Stimulated activated CD8-positive, alpha-beta memory T cell treated with anti-CD3 and anti-CD28 coated beads, Interleukin-15, amount 100 ng/mL, for 1 hour (primary cell): ENCODE data around the gene WNT11.
"Not testable (repeated sequence)": the region's sequence is repeated elsewhere in the genome, so short reads cannot be mapped to it uniquely, and the experiment has no call there.

ENCODE experiments used
- DNase-seq: peaks from one replicate; pipeline ENCODE4 v3.0.0-alpha.2; 2020; ENCODE audit warnings: low read depth

WNT11 gene

DNA sequence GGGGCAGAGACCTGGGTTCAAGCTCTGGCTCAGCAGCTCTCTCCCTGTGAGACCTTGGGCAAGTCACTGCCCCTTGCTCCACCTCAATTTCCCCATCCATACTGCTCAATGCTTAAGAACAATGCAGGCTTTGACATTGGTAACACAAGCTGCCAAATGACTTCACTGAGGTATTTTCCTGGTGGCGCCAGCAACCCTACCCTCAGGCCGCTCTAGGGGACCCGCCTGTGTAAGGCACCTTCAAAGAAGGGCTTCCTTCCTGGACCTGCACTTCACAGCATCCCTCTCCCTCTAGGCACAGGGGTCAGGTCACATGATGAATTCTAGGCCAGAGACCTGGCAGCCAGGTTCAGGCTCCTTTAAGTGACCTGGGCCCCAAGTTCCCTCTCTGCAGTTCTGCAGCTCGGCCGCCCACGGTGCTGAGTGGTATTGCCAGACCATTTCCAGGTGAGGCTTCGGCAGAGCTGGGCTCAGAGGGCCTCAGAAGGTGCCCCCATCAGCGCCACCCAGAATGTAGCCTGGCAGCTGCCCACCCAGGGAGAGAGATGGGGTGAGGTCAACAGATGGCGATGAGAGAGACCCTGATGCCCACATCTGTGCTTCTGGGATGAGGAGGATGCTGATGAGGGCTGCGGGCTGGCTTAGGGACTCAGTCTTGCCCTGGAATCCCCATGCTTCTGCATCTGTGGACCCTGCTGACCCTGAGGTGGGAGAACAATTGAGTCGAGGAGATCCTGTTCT, 4.5 kb downstream of the WNT11 start:
- DNase-seq = no peak

DNA sequence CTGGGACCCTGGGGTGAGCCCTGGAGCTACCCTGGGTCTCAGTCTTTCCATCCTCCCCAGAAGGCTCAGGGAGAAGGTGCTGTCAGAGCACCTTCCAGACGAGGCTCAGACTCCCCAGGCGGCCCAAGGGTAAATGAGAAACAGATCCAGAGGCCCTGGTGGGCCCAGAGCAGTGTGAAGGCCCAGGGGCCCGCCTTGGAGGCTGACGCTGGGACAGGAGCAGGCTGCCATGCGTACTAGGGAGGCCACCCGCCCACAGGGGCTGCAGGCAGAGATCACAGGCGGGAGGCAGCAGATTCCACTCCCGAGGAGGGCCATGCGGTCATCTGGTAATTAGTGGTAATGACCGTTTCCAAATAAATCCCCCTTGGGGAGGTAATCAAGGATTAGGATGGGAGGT, 5.2 kb downstream of the WNT11 start:
- no peak for DNase-seq

DNA sequence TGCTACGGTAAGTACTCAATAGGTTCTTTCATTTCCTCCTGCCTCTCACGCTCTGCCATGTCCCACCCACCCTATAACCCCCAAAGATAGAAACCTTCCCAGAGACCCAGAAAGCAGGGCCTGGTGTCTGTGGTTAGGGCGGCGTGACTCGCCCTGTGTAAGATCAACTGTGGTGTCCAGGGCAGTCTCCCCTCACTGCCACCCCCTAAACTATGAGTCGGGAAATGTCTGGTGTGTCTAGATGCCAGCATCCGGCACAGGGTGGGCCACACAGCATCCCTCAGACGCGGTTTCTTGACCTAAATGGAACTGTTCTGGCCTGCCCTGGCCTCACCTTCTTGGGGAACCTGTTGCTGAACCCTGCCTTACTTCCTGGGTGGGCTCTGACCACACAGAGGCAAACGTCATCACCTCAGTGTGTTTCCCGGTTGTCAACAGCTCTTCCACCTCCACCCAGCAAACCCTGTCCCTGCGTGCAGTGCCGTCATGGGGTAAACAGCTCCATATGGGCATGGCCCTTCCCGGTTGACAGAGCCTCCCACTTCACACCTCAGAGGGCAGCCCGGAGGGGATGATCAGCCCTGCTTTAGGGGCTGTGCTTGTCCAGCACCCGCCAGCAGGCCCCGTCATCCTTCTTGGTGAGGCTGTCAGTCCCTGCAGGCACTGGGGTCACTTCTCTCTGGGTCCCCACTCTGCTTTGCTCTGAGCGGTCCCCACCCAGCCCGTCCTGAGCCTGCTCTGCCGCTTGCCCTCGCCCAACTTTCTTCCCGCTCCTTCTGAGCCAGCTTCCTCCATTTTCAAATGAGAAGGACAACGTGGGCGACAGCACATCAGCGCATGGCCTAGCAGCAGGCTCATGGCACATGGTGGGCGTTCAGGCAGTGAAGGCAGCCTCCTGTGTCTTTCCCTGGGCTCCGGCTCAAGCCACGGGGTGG, 6.0 kb downstream of the WNT11 start:
- no peak for DNase-seq

DNA sequence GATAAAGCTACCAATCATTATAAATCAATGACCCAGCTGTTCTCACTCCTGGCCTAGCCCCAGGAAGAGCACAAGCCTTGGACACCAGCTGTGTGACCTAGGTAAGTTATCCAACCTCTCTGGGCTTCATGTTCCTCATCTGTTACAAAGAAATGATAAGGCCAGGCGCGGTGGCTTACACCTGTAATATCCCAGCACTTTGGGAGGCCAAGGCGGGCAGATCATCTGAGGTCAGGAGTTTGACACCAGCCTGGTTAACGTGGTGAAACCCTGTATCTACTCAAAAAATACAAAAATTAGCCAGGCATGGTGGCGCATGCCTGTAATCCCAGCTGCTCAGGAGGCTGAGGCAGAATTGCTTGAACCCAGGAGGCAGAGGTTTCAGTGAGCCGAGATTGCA, 7.6 kb downstream of the WNT11 start:
- DNase-seq = not testable (repeated sequence)

DNA sequence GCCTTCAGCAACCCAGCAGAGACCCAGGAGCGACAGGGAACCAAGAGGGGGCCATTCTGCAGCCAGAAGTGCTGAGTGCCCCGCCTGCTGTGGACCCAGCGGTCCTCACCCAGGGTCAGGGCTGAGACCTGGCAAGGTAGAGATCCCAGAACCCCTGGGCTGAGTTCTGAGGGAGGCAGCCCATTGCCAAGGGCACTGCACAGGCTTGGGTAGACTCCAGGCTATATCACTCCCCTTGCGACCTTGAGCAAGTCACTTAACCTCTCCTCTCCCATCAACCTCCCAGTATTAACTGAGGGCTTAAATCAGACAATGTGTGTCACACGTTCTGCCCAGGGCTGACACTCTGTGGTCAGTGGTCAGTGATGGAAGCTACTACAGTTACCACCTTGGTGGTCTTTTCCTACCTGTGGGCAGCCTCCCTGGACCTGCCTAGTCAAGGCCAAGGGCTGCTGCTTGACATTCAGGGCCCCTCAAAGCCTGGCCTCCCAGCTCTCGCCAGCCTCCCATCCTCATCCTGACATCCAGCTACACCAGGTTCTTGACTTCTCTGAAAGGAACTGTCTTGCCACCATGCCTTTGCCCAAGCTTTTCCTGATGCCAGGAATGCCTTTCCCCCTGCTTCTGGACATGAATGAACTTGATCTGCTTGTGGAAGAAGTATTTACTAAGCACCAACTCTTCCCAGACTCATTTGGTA, 8.2 kb downstream of the WNT11 start:
- no peak for DNase-seq

DNA sequence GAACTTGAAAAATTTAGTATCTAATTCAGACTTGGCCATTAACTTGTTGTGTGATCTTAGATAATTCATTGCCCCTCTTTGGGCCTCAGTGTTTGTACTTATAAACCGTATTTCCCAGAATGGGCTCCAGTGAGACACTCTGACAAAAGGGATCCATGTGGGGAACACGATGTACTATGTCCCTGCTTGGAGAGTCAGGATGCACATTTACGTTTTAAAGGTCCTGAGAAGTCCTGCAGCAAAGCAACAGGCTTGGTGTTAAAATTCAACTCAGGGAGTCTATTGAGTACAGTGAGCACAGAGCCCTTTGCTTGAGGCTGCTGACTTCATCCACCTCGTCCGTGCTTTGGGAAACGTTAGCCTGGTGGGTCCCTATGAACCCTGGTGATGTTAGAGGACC, 9.0 kb downstream of the WNT11 start:
- DNase-seq = no peak

DNA sequence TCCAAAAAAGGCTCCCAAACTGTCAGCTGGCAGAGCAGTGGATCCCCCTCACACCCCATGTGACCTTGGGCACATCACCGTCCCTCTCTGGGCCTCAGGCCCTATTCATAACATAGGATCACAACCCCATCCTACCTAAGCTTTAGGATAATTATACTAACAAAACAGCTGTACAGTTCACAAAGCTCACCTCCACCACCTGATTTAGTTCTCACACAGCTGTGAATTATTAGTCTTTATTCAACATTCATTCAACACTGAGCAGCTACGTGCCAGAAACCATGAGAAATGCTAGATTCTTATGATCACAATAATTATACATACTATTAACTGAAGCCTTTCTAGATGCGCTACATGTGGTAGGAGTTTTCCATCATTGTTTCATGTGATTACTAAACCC, 9.5 kb downstream of the WNT11 start:
- no peak for DNase-seq

DNA sequence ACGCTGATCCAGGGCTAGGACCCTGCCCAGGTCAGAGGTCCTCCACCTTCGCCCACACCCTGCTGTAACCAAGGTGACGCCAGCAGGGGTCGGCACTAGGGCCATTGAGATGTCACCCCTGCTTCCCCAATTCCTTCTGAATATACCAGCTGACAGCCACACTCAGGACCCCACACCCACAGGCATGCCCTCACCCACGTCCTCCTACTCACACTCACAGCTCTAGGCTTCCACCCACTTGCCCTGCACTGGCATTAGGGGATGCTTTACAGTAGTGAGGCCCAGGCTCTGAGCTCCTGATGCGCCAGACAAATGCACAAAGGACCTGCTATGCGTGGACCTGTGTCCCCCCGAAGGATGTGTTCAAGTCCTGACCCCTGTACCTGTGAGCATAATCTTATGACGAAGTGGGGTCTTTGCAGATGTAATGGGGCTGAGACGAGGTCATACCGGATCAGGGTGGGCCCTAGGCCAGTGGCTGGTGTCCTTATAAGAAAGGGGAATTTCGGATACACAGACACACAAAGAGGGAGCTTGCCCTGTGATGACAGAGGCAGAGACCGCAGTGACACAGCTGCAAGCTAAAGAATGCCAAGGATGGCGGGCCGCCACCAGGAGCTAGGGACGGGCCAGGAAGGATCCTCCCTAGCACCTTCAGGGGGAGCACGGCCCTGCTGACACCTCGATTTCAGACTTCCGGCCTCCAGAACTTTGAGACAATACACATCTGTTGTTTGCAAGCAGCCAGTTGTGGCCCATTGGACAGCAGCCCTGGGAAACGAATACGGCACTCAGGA, 11.2 kb downstream of the WNT11 start:
- no peak for DNase-seq

DNA sequence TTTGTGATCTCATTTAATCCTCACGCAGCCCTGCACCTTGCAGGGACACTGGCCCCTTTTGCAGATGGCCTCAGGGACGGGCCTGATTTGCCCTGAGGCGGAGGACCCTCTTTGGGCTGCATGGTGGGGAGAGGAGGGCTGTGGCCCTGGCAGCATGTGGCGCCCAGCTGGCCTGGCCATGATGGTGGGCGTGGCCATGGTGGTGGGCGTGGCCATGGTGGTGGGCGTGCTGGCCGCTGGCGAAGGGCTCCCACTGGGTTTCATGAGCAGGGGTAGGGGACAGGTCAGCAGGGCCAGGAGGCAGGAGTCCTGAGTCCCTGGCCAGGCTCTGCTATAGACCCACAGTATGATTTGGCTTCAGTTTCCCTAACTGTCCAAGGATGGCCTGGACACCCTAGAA, 13.1 kb downstream of the WNT11 start:
- no peak for DNase-seq

DNA sequence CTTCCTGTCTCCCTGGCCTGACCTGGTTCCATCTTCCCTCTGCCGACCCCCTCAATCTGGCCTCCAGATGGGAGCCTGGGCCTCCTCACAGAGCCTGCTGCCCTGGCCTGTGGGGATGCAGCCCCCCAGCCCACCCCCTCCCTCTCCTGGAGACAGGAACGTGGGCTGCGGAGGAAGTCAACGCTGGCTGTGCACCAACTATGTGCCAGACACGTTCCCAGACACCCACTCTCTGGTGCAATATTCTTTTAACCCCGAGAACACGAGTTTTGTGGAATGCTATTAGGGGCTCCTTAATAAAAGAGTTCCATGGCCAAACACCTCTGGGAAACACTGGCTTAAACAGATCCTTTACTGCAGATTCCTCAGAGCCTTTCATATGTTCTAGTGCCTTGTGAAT, 15.9 kb downstream of the WNT11 start:
- no peak for DNase-seq

DNA sequence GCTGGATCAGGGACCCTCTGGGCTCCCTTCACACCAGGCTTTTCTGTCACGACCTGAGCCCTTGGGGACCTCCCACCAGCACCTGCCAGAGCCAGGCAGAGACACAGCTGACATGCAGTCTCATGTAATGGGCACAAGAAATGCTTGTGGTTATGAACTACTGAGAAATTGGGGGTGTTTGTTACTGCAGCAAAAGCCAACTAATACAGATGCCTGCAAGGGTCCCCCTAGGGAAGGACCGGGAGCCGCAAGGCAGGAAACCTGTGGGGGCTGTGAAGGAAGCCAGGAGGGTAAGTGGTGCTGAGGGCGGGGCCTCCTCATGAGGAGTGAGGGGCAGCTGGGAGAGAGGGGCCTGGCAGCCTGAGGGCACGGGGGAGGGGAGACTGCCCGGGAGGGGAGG, 16.6 kb downstream of the WNT11 start:
- no peak for DNase-seq

DNA sequence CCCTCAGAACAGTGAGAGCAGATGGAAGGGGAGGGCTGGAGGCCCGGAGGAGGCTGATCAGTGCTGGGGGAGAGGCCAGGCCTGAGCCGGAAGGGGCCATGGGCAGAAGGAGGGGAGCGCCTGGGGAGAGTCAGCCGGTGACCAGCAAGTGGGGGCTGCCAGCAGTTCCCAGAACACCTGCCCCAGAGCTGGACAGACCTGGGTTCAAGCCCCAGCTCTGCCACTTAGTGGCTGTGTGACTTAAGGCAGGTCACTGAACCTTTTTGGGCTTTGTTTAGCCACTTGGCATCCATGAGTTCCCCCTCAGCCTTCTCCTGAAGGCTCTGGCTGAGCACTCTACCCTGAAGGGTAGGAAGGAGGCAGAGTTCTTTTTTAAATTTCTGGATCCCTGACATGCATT, 17.4 kb downstream of the WNT11 start:
- DNase-seq = no peak

DNA sequence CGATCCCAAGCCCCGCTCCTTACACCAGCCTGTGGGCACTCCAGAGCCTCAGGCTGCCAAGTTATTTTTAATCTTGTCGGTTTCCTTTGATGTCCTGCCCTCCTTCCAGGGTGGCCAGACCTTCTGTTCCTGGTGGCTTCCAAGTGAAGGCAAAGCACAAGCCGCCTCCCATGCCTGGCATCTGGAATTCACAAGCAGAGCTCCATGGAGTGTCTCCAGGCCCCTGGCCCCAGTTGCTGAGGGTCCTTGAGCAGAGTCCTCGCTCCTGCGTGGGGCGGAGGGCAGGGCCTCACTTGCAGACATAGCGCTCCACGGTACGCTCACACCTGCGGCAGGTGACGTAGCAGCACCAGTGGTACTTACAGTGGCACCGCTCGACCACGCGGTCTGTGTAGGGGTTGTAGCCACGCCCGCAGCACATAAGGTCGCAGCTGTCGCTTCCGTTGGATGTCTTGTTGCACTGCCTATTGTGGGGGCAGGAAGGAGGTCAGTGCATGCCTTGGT, 19.5 kb downstream of the WNT11 start:
- no peak for DNase-seq

DNA sequence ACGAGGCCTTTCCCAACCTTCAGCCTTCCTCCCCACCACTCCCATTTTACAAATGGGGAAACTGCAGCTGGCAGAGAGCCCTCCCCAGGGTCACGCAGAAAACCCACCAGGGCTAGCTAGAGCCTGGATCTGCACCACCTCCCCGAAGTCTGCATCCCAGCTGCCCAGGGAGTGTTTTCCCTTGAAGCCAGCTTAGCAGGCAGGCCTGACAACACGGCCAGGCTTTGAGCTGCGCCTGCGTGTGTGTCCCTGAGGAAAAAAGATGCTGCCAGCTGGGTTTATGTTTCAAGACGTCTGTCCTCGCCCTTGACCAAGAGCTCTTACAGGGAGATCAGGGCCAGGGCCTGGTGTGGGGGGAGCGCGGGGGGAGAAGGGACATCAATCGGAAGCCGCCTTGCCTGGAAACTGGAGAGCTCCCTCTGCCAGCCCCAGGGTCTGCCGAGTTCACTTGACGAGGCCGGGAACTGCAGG, 20.3 kb downstream of the WNT11 start:
- DNase-seq = no peak

DNA sequence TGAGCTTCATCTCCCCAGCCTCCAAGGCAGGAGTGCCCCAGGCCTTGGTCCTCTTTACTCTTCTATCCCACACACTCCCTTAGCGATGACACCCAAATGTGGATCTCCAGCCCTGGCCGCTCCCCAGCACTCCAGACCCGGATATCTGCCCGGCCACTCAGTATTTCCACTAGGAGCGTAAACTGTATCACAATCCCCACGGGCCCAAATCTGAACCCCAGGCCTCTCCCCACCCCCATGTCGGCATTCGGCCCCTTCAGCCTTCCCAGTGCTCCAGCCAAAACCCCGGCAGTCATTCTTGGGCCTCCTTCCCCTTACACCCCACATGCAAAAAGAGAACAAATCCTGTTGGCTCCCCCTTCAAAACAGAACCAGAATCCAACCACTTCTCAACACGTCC, 20.8 kb downstream of the WNT11 start:
- DNase-seq = no peak

DNA sequence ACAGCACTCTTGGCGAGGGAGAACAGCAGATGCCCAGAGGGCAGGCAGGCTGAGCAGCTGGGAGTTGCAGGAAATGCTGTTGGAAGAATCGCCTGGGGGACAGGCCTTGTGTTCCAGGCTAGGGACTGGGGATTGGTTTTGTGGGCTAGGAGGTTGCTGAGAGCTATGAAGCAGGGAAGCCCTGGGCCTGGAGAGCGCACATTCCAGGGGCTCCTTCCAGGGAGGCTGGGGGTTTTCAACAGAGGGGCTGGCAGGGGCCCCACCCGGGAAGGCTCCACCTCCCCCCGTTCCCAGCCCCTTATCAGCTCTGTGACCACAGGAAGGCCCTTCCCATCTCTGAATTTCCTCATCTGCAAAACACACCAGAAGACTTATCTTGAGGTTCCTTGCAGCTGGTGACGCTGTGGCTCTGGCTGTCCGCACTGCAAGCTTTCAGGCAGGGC, 21.7 kb downstream of the WNT11 start:
- DNase-seq = no peak

DNA sequence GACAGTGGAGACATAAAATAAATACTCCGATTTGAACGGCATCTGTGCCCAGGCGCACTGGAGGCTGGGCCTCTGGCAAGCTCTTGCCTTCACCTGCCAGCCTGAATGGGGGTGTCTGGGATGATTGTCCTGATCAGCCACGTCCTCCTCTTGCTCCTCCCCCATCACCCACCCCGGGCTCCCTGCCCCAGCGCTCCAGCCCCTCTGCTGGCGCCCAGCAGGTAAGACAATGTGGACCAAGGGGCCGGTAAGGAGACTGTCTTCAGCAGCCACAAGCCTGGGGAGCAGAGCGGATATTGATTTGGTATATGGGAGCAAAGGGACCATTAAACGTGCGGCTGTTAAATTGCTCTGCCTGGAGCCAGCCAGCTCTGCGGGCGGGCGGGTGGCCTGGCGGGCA, 24.9 kb downstream of the WNT11 start:
- DNase-seq = no peak

DNA sequence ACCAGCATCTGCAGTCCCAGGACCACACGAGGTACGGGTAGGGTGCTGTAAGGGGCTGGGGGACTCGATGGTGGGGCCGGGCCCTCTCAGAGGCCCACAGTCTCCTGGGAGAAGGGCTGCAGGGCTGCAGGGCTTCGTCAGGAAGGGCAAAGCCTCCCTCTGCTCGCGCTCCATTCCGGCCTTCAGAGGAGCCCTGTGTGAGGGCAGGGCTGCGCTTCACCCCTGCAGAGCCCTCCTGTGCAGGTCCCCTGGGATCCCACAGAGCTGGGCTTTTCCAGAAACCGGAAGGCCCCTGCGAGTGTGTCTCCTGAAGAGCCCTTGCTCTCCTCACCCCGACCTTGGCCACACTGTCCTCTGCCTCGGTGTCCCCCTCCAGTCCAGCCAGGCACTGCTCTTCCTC, 27.2 kb downstream of the WNT11 start:
- no peak for DNase-seq

DNA sequence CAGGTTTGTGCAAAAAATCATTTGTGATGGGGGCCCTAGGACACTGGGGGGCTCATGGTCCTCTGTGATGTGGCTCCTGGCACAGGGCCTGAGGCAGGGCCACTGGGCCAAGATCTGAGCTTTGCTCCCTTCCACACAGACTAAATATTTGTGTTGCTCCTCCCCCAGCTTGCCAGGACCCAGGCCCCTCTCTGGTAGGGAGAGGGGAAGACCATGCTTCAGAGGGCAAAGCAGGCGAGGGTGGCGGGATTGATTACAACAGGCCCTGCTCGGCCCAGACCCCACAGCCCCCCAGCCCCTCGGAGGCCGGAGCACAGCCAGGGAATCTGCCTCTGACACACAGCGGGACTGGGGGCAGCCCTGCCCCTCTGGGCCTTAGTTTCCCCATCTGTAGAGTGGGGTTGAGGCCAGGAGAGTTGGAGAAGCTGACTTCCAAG, 29.0 kb downstream of the WNT11 start:
- no peak for DNase-seq

DNA sequence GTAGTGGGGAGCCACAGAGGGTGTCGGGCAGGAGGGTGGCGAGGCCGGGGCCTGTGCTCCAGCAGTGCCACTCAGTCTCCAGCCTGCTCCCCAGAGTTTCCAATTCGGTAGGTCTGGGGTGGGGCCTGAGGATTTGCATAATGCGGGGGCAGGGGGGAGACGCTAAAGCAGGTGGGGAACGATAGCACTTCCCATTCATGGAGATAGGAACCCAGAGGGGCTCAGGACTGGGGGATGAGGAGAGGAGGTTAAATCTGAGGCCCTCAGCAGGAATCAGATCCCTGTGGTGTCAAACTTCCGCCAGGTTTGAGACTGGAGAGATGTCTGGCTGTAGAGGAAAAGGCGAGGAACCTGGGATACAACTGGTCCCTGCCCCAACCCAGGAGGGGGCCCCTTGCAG, 29.8 kb downstream of the WNT11 start:
- no peak for DNase-seq

DNA sequence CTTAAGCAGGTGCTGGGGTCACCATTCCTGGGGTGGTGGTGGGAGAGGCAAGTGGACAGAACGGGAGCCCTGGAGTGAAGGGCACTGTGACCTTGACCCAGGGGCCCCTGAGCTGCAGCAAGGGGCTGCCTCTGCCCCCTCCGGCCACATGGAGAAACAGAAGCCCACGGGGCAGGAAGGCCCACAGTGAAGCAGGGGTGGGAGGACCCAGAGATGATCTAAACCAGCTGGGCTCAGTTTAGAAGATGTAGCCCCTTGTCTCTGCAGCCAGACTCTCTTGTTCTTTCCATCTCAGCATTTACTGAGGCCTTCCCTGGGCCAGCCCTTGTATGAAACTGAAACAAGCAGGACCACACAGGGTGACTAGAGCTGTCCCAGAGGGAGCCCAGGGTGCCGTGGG, 30.5 kb downstream of the WNT11 start:
- DNase-seq = no peak

DNA sequence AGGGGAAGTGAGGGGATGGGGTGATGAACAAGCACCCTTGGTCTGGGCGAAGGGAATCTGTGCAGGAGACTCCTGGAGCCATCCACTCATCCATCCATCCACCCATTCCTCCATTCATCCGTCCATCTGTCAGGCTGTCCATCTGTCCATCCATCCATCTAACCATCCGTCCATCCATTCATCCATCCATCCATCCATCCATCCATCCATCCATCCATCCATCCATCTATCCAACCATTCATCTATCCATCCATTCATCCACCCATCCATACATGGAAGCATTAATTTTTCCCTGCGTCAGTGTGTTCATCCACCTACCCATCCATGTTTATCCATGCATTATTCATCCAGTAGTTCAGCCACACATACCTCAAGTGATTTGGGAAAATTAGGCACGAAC, 32.0 kb downstream of the WNT11 start:
- DNase-seq = no peak
